Lower lobe of right lung (tissue), 2 donors: ENCODE data around the gene STX1A. TPM values are rescaled to one million over a fixed set of nuclear protein-coding genes. Genes with fewer than 3 reads are reported as not detected.

Experiments used
- ATAC-seq, 2 donors: fragments of 200-7000 bp; cut with Tn5 transposase; one replicate each; pipeline ENCODE4 v1.9.1; 2020 to 2022; ENCODE audit warnings: mild to moderate bottlenecking in 2 of 2, moderate library complexity in 2 of 2
- DNase-seq: peaks from one replicate; pipeline ENCODE4 v3.0.0-alpha.2; 2020
- H3K27ac ChIP-seq: fragments of 200-600 bp; one replicate; pipeline ENCODE4 v1.8.0; 2022
- H3K27me3 ChIP-seq: fragments of 200-600 bp; one replicate; pipeline ENCODE4 v1.8.0; 2022; ENCODE audit warnings: low read depth
- H3K36me3 ChIP-seq: fragments of 200-600 bp; one replicate; pipeline ENCODE4 v1.8.0; 2022; ENCODE audit warnings: mild to moderate bottlenecking
- H3K4me1 ChIP-seq: fragments of 200-600 bp; one replicate; pipeline ENCODE4 v1.8.0; 2022
- H3K4me3 ChIP-seq: fragments of 200-600 bp; one replicate; pipeline ENCODE4 v1.8.0; 2022; ENCODE audit warnings: mild to moderate bottlenecking
- H3K9me3 ChIP-seq: fragments of 200-600 bp; one replicate; pipeline ENCODE4 v1.8.0; 2022
- intact Hi-C: fragments of 100-400 bp; cut with DNase I; formaldehyde crosslinking; loops from one replicate; pipeline ENCODE4 v1.11.0; 2022
- total RNA-seq: library from RNA; stranded (reverse); fragmentation: NEBNext Ultra II Directional; extraction: Animal tissue kit (Norgen Biotek cat#: 25700); gene quantifications from one replicate; pipeline ENCODE4 v1.2.1, GENCODE V29; 2021
- TF ChIP-seq, protein P1 (sequence below): fragments of 200-600 bp; IDR thresholded peaks from one replicate; pipeline ENCODE4 v1.8.0; 2022; ENCODE audit warnings: antibody characterized with exemption, mild to moderate bottlenecking
- donor health status: DM: no; HTN: yes; CAD: no; lungs with severe emphysema.

The STX1A gene
- total RNA-seq, 1 donor from 2014 or later, result 6.6 TPM

DNA sequence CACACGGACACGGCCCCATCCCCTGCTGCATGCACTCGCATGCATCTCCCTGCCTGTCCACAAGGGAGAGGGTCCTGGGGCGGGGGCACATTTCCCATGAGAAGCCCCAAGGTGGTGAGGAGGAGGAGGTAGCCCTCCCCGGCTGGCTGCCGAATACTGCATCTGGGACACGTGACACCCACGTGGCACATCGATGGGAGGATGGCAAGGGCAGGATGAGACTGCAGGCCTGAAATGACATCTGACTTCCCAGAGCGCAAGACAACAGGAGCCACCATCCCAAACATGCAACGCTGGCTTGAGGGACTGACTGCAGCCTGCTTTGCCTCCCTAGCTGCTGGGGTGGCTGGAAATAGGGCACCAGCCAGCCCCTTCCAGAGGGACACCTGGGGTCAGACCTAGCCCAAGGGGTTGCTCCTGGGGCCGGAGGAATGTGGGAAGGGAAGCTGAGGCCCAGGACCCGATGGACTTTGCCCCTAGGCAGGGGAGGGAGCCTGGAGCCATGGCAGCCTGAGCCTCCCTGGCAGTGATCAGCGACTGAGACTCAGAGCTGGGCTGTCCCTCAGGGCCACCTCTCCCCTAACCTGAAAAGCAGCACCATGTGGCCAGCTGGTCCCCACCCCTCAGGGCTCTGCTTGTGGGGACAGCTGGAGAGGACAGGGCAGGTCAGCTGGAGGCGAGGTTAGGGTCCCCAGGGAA, 19.9 kb downstream of the STX1A start:
- H3K4me1 ChIP-seq, result peaks cover 6% of the 10 kb centered on the region
- no peak overlapping the region for H3K4me3 ChIP-seq
- ATAC-seq (no peak), DNase-seq (no peak)
- peaks cover 53% of the 10 kb centered on the region for H3K36me3 ChIP-seq
- no peaks in the 10 kb centered on the region for H3K9me3 ChIP-seq
- intact Hi-C loops, result no loop called here
- TF ChIP-seq, protein P1, sequence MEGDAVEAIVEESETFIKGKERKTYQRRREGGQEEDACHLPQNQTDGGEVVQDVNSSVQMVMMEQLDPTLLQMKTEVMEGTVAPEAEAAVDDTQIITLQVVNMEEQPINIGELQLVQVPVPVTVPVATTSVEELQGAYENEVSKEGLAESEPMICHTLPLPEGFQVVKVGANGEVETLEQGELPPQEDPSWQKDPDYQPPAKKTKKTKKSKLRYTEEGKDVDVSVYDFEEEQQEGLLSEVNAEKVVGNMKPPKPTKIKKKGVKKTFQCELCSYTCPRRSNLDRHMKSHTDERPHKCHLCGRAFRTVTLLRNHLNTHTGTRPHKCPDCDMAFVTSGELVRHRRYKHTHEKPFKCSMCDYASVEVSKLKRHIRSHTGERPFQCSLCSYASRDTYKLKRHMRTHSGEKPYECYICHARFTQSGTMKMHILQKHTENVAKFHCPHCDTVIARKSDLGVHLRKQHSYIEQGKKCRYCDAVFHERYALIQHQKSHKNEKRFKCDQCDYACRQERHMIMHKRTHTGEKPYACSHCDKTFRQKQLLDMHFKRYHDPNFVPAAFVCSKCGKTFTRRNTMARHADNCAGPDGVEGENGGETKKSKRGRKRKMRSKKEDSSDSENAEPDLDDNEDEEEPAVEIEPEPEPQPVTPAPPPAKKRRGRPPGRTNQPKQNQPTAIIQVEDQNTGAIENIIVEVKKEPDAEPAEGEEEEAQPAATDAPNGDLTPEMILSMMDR, result no peak
- H3K27ac ChIP-seq, result no peak overlapping the region
- no peaks in the 10 kb centered on the region for H3K27me3 ChIP-seq

DNA sequence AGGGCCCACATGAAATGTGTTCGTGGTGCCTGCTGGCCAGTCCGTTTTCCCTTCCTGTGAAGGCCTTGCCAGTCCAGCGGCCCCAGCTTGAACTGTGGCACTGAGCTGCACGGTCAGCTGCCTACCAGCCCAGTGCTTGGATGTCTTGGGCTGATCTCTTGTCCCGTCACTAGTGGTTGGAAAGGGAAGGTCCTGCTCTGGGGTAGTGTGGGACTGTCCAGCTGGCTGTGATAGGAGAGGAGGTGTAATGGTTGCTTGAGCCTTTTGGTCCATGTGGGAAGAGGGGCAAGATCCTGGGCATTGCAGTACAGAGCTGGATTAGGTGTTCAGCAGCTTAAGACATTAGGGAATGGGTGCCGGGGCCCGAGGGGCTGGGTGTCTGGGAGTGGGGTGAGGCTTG, 21.1 kb downstream of the STX1A start:
- Histone ChIP-seq H3K27me3 (no peaks in the 10 kb centered on the region), H3K36me3 (peaks cover 64% of the 10 kb centered on the region), H3K27ac (no peak overlapping the region), H3K4me3 (no peak overlapping the region), H3K9me3 (no peaks in the 10 kb centered on the region), H3K4me1 (no peaks in the 10 kb centered on the region)
- ATAC-seq (no peak), DNase-seq (no peak)
- TF ChIP-seq, protein P1, result no peak
- intact Hi-C loops, result no loop called here

DNA sequence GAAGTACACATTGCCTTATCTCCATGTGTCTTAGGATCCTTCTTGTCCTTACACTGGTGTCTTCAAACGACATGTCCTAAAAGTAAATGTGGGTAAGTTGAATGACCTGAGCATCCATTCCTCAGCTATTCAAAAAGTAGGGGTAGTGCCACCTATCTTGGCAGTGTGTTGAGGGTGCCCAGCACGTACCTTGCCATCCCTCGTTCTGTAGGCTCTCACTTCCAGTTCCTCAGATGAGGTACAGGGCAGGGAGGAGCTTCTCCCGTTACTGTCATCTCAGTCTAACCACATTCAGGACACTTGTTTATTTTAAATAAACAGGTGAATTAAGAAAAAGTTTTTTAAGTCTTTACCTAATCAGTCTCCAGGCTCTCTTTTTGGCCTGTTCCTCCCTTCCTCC, 23.1 kb downstream of the STX1A start:
- intact Hi-C loops, result no loop called here
- TF ChIP-seq, protein P1, result no peak
- no peaks in the 10 kb centered on the region for H3K4me1 ChIP-seq

DNA sequence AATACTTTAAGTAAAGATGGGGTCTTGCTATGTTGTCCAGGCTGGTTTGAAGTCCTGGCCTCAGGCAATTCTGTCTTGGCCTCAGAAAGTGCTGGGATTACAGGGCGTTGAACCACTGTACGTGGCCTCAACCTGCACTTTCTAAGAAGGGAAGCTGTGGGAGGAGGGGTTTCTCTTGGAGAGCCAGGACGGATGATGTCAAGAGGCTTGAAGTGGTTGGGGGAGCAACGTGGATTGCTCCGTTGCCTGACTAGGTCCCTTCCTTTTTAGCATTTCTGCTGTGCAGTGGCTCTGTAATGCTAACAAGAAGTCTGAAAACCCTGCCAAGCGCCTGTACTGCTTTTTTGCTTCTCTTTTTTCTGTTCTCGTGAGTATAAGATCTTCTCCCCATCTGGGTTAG, 28.8 kb downstream of the STX1A start:
- Histone ChIP-seq H3K27me3 (no peaks in the 10 kb centered on the region), H3K4me1 (no peaks in the 10 kb centered on the region), H3K27ac (no peak overlapping the region), H3K36me3 (peaks cover 90% of the 10 kb centered on the region), H3K4me3 (no peak overlapping the region), H3K9me3 (no peaks in the 10 kb centered on the region)
- intact Hi-C loops, result no loop called here
- ATAC-seq, result no peak
- TF ChIP-seq, protein P1, result no peak
- DNase-seq, result no peak

More for the DNA sequence above, 23.1 kb downstream of the STX1A start:
- no peak overlapping the region for H3K27ac ChIP-seq
- DNase-seq (no peak), ATAC-seq (no peak)
- no peaks in the 10 kb centered on the region for H3K9me3 ChIP-seq
- no peaks in the 10 kb centered on the region for H3K27me3 ChIP-seq
- peaks cover 84% of the 10 kb centered on the region for H3K36me3 ChIP-seq
- H3K4me3 ChIP-seq, result no peak overlapping the region

DNA sequence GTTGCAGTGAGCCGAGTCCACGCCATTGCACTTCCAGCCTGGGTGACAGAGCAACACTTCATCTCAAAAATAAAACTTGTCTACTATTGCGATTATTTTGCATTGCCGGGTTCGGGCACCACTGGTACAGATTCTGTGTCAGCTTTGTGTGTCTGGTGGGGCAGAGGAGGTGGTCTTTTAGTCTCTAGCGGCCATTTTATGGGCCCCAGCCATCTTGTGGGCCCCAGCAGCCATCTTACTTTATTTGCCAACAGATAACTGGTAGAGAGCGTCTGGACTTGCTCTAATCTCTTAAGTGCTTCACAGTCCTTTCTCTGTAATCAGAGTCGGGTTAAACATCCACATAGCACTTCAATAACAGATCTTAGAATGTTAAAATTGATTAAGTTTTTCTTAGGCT, 31.2 kb downstream of the STX1A start:
- H3K4me3 ChIP-seq, result no peak overlapping the region
- no peak for DNase-seq
- no peaks in the 10 kb centered on the region for H3K27me3 ChIP-seq
- H3K36me3 ChIP-seq, result peaks cover 68% of the 10 kb centered on the region
- no peak overlapping the region for H3K27ac ChIP-seq
- TF ChIP-seq, protein P1, result no peak
- peaks cover 9% of the 10 kb centered on the region for H3K4me1 ChIP-seq
- no peak for ATAC-seq
- intact Hi-C loops, result no loop called here
- H3K9me3 ChIP-seq, result no peaks in the 10 kb centered on the region
